Measurements from ENCODE around the gene BSN.

GRCh38 chr3:49655731-49656285 lies 101.5 kb downstream of the BSN start:
- no peak for TF ChIP-seq CTCF (conservative IDR thresholded peaks at IDR 0.05; ENCODE audit: low read depth in 2 of 2)
- TF ChIP-seq, protein P1, sequence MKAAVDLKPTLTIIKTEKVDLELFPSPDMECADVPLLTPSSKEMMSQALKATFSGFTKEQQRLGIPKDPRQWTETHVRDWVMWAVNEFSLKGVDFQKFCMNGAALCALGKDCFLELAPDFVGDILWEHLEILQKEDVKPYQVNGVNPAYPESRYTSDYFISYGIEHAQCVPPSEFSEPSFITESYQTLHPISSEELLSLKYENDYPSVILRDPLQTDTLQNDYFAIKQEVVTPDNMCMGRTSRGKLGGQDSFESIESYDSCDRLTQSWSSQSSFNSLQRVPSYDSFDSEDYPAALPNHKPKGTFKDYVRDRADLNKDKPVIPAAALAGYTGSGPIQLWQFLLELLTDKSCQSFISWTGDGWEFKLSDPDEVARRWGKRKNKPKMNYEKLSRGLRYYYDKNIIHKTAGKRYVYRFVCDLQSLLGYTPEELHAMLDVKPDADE (IDR thresholded peaks at IDR 0.05): no peak
